PC-9 (cell line): Measurements from ENCODE around the gene HOXC9. TPM values are rescaled to one million over a fixed set of nuclear protein-coding genes. Genes with fewer than 3 reads are reported as not detected.
A peak's percentile ranks its signal among the peaks of the same experiment; 100 is the strongest.

ENCODE experiments used
- BruUV-seq: library from RNA; stranded (reverse); fragments of 400-500 nt; replicated peaks from 2 replicates; lab custom pipeline; 2021; lab: Mats Ljungman, UMichigan
- CTCF ChIA-PET: fragments of 300-600 bp; sonication (Branson Sonifier 250); formaldehyde crosslinking; loops from one replicate; lab custom pipeline; 2022; ENCODE audit warnings: antibody characterized with exemption; lab: Charles Lee
- POLR2A ChIA-PET: fragments of 300-600 bp; sonication (Branson Sonifier 250); formaldehyde crosslinking; loops from one replicate; lab custom pipeline; 2022; ENCODE audit warnings: antibody characterized with exemption; ENCODE audit not compliant: unreplicated experiment; lab: Charles Lee
- DNase-seq, 2 experiments: peaks; one replicate each; pipeline versions ENCODE4 v3.0.0 to v3.0.0-alpha.2; 2015 to 2022; ENCODE audit warnings: mixed read lengths in 1 of 2
- H2AFZ ChIP-seq: fragments of 200-600 bp; sonication (generic); 2 replicates; pipeline ENCODE4 v1.8.1; 2017; ENCODE audit warnings: antibody characterized with exemption
- H3F3A ChIP-seq: fragments of 200-600 bp; sonication (generic); 2 replicates; pipeline ENCODE4 v1.8.1; 2017; ENCODE audit warnings: antibody characterized with exemption, mild to moderate bottlenecking, low read depth; ENCODE audit not compliant: insufficient read depth
- H3K27ac ChIP-seq: fragments of 200-600 bp; sonication (generic); 2 replicates; pipeline ENCODE4 v1.6.1; 2016; ENCODE audit warnings: mixed run types
- H3K27me3 ChIP-seq: fragments of 200-600 bp; sonication (generic); 2 replicates; pipeline ENCODE4 v1.6.1; 2016; ENCODE audit warnings: low read depth, mixed run types; ENCODE audit not compliant: insufficient read depth
- H3K36me3 ChIP-seq: fragments of 200-600 bp; sonication (generic); 2 replicates; pipeline ENCODE4 v1.6.1; 2016; ENCODE audit warnings: low read depth, mixed run types
- H3K4me1 ChIP-seq: fragments of 200-600 bp; sonication (generic); replicated peaks from 2 replicates; pipeline ENCODE4 v1.6.1; 2016; ENCODE audit warnings: mixed run types; ENCODE audit not compliant: insufficient read depth
- H3K4me2 ChIP-seq: fragments of 200-600 bp; sonication (generic); 2 replicates; pipeline ENCODE4 v1.6.1; 2017; ENCODE audit warnings: mixed run types
- H3K4me3 ChIP-seq: fragments of 200-600 bp; sonication (generic); 2 replicates; pipeline ENCODE4 v1.6.1; 2016; ENCODE audit warnings: mixed run types
- H3K79me2 ChIP-seq: fragments of 200-600 bp; sonication (generic); 2 replicates; pipeline ENCODE4 v1.6.1; 2017; ENCODE audit warnings: low read depth, mixed run types
- H3K9me2 ChIP-seq: fragments of 200-600 bp; sonication (generic); 2 replicates; pipeline ENCODE4 v1.8.1; 2017; ENCODE audit warnings: mild to moderate bottlenecking; ENCODE audit not compliant: insufficient read depth
- H3K9me3 ChIP-seq: fragments of 200-600 bp; sonication (generic); 2 replicates; pipeline ENCODE4 v1.8.1; 2016; ENCODE audit warnings: low read depth; ENCODE audit not compliant: insufficient read depth
- H4K20me1 ChIP-seq: fragments of 200-600 bp; sonication (generic); 2 replicates; pipeline ENCODE4 v1.8.1; 2017; ENCODE audit not compliant: insufficient read depth
- CTCF ChIP-seq: fragments of 200-600 bp; sonication (generic); conservative IDR thresholded peaks from 2 replicates; pipeline ENCODE4 v1.6.1; 2017; ENCODE audit warnings: mixed run types, antibody characterized with exemption, mild to moderate bottlenecking, moderate library complexity
- EZH2 ChIP-seq: fragments of 200-600 bp; sonication (generic); IDR thresholded peaks from 2 replicates; pipeline ENCODE4 v1.8.0; 2017; ENCODE audit warnings: antibody characterized with exemption, low read depth
- intact Hi-C: fragments of 100-400 bp; cut with micrococcal nuclease; formaldehyde crosslinking; loops from one replicate; pipeline ENCODE4 v1.10.0; 2022; ENCODE audit not compliant: unreplicated experiment
- total RNA-seq: library from RNA; stranded (reverse); gene quantifications from 2 replicates; pipeline ENCODE4 v1.2.3, GENCODE V29; 2021

Gene HOXC9
- total RNA-seq, 1 experiment from 2014 or later, result 10.2 TPM

GRCh38 chr12:53967421-53967925 lies 32.5 kb upstream of the HOXC9 start:
- TF ChIP-seq EZH2 (no peak), CTCF (no peak)
- Histone ChIP-seq H3K79me2 (no peaks in the 10 kb centered on the region), H3K9me2 (no peaks in the 10 kb centered on the region), H3K27ac (no peak overlapping the region), H3F3A (no peaks in the 10 kb centered on the region; the same call in 1 of the 2 replicates), H3K9me3 (no peaks in the 10 kb centered on the region), H3K36me3 (no peaks in the 10 kb centered on the region), H3K4me3 (no peak overlapping the region), H3K27me3 (no peaks in the 10 kb centered on the region), H3K4me1 (peaks cover 10% of the 10 kb centered on the region), H4K20me1 (no peaks in the 10 kb centered on the region; the same call in 1 of the 2 replicates), H2AFZ (no peak overlapping the region), H3K4me2 (no peak overlapping the region)
- no TSS peak for BruUV-seq
- ChIA-PET POLR2A (no interaction called here), CTCF (no interaction called here)
- DNase-seq, result peak in 1 of 2 experiments; percentile 52
- intact Hi-C loops, result no loop called here

GRCh38 chr12:53968214-53969127 lies 31.5 kb upstream of the HOXC9 start:
- Histone ChIP-seq H3K79me2 (no peaks in the 10 kb centered on the region), H3K9me2 (no peaks in the 10 kb centered on the region), H3K9me3 (no peaks in the 10 kb centered on the region), H3K27ac (no peak overlapping the region), H3F3A (no peaks in the 10 kb centered on the region; the same call in 1 of the 2 replicates), H2AFZ (no peak overlapping the region), H3K4me1 (peaks cover 10% of the 10 kb centered on the region), H3K27me3 (no peaks in the 10 kb centered on the region), H3K4me3 (no peak overlapping the region), H3K36me3 (no peaks in the 10 kb centered on the region), H4K20me1 (no peaks in the 10 kb centered on the region; the same call in 1 of the 2 replicates), H3K4me2 (no peak overlapping the region)
- intact Hi-C loops, result no loop called here
- ChIA-PET CTCF (interaction anchor here (0.7 kb wide), 1 partner anchor 235 kb away, joined by 4 read pairs; no protein-coding TSS in a partner anchor), POLR2A (no interaction called here)
- no TSS peak for BruUV-seq
- TF ChIP-seq CTCF (no peak), EZH2 (no peak)
- no peak for DNase-seq

GRCh38 chr12:53969588-53970259 lies 30.2 kb upstream of the HOXC9 start:
- TF ChIP-seq EZH2, result no peak
- no peak for TF ChIP-seq CTCF
- no TSS peak for BruUV-seq
- ChIA-PET CTCF (interaction anchor here (0.6 kb wide), 1 partner anchor 720 kb away, joined by 10 read pairs; no protein-coding TSS in a partner anchor), POLR2A (no interaction called here)
- H3K79me2 ChIP-seq, result no peaks in the 10 kb centered on the region
- no peaks in the 10 kb centered on the region for H3K9me2 ChIP-seq
- intact Hi-C loops, result no loop called here
- no peaks in the 10 kb centered on the region; the same call in 1 of the 2 replicates for H4K20me1 ChIP-seq
- DNase-seq, result no peak
- no peak overlapping the region for H2AFZ ChIP-seq
- no peaks in the 10 kb centered on the region; the same call in 1 of the 2 replicates for H3F3A ChIP-seq
- no peak overlapping the region for H3K4me3 ChIP-seq
- no peaks in the 10 kb centered on the region for H3K9me3 ChIP-seq
- H3K4me2 ChIP-seq, result no peak overlapping the region
- peaks cover 10% of the 10 kb centered on the region for H3K4me1 ChIP-seq
- H3K36me3 ChIP-seq, result no peaks in the 10 kb centered on the region
- no peaks in the 10 kb centered on the region for H3K27me3 ChIP-seq
- H3K27ac ChIP-seq, result no peak overlapping the region
